H4 (cell line): ENCODE measurements around the gene RBBP5. TPM values are rescaled to one million over a fixed set of nuclear protein-coding genes. Genes with fewer than 3 reads are reported as not detected.

Experiments used
- DNase-seq: peaks from one replicate; pipeline ENCODE4 v3.0.0-alpha.2; 2015; ENCODE audit warnings: low spot score
- total RNA-seq: library from RNA; depleted of rRNA; stranded (reverse); fragments of >200 nt; shearing (Covaris generic); gene quantifications from 2 replicates; pipeline ENCODE4 v1.2.3, GENCODE V29; 2014

RBBP5 gene
- total RNA-seq, 1 experiment from 2014 or later: 18.6 TPM

DNA sequence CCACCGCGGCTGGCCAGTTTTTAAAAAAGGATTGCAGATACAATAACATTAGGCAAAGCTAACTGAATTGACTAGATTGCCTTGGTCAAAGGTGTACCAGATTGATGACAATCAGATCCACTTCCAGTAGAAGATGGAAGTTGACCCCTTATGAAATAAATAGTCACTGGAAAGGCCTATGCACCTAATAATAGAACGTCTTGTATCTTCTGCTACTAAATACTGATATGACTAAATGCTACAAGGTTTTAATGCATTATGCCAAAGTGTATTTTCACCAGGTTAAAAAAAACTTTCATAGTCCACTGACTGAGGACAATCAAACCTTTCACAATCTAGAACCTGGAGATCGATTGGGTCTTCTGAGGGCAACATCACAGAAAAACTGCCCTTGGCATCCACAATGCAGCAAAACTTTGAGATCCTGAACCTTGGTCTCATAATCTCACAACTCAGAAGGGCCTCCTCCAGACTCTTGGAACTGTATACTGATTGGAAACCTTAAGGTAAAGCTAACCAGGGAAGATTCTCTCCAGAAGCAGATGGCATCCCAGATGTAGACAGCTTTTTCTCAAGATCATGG is 7.8 kb upstream of the RBBP5 start:
- no peak for DNase-seq

DNA sequence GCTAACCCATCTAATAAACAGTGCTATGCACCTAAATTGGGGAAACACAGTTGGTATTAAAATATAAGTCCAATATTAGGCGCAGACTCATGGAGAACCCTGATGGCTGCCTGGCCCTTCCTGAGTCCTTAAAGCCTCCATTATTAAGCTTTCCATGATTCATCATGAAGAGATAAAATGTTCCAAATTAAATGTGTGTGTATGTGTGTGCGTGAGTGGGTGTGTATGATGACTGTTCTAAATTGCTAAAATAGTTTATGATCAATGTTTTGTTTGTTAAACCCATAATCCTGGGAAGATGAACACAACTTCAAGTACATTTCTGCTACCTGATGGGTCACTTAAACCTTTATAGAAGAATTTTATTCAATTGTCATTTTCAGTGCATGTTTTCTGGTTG is 6.3 kb upstream of the RBBP5 start:
- DNase-seq: no peak

DNA sequence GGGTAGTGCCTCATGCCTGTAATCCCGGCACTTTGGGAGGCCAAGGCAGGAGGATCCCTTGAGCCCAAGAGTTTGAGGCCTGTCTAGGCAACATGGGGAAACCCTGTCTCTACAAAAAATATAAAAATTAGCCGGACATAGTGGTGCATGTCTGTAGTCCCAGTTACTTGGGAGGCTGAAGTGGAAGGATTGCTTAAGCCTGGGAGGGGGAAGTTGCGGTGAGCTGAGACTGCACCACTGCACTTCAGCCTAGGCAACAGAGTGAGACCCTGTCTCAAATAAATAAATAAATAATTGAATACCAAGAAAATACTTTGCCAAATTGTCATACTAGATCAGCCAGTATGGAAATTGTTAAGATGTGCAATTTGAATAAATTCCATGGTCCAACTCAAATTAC is 5.9 kb upstream of the RBBP5 start:
- no peak for DNase-seq

DNA sequence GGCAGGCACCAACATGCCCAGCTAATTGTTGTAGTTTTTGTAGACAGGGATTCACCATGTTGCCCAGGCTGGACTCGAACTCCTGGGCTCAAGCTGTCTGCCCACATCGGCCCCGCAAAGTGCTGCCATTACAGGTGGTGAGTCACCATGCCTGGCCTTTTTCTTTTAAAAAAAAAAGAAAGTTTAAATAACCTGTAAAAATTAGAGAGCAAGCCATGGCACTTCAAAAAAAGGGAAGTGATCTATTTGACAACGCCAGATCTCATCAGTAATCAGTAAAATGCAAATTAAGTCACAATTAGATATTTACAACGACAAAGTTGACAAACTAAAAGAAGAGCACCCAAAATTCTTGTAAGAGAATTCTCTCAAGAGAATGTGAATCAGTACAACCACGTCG is 2.9 kb upstream of the RBBP5 start:
- no peak for DNase-seq

DNA sequence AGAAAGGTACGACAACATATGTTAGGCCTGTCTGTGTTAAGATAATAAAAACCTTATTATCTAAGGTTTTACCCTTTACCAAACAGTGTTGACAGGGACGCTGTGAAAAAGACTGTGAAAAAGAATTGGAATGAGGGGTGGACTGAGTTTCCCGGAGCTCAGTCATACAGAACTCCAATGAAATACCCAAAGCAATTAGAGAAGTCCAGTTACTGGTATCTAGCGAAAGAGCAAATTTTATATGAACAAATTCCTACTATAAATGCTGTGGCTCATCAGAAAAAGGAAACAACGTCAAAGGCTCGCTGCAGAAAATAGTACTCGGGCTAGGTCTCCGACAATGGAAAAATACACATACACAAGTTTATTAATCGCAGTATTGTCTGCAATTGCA is 708 bp upstream of the RBBP5 start:
- no peak for DNase-seq

DNA sequence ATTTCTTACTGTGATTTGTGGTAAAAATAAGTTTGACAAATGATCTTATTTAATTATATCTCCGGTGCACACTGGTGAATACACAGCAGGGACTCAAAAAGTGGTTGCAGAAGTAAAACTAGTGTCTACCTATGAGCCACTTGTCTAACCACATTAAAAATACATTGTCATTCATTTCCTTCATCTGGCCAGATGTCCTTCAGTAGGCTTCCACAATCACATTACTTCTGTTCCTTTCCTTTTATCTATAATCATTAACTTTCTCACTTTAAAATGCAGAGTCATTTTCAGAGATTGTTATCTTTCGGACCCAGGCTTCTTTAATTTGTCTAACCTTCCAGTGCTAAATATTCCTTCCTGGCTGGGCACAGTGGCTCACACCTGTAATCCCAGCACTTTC is 3.0 kb downstream of the RBBP5 start:
- DNase-seq: no peak

DNA sequence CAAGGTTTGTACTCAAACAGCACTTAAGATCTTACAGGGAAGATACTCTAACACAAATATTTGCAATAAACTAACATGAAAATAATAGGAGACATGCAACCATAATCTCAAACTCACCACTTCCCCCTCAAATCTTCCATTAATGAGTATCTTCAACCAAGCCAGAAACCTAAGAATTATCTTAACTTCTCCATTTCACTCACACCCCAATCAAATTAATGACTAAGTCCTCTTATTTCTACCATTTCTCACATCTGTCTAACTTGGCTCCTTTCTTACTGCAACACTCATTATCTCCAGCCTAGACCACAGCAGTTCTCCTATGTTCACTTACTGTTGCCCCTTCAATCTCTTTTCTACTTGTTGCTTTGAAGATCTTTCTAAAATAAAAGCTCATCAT is 10.4 kb downstream of the RBBP5 start:
- DNase-seq: no peak

DNA sequence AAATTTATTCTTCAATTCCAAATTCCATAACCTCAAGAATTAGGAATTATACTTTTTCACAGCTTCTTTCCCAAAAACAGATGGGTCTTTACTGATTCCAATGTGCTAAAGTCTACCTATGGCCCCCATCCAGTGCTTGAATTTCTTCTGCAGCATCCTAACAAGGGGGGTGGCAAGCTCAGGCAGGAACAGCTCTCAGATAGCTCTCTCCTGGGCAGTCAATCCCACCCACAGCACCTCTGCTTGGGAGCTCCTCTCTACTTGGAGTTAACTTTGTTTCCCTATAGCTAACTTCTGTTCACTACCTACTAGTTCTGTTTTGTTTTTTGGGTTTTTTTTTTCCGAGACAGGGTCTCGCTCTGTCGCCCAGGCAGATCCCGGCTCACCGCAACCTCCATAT is 12.1 kb downstream of the RBBP5 start:
- DNase-seq: no peak

DNA sequence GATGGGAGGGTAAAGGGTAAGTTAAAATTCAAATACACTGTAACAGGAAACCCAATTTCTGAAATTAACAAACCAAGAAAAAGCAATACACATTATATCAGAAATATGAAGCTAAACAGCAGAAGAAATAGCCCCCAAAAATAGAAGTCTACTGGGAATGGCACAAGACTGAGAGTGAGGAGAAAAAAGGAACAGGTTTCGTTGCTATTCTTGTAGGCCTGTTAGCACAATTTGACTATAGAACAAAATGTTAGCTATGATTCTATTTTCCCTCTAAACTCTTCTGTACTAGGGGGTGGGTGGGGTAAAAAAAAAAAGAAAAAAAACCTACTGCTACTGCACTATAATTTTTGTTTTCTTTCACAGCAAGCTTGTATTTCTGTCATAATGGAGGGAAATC is 12.5 kb downstream of the RBBP5 start:
- DNase-seq: no peak

DNA sequence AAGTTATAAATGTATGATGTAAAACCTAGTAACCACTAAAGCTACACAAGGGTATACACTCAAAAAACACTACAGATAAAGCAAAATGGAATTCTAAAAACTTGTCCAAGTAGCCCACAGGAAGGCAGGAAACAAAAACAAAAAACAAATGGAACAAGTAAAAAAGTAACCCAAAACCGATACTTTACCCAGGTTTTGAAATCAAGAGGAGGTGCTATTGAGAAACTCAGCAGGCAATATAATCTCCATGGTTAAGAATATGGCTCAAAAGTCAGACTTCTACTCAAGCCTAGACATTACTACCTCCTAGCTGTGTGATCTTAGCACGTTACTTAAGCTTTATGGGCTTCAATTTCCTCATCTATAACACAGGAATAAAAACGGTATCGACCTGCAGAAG is 13.3 kb downstream of the RBBP5 start:
- no peak for DNase-seq

DNA sequence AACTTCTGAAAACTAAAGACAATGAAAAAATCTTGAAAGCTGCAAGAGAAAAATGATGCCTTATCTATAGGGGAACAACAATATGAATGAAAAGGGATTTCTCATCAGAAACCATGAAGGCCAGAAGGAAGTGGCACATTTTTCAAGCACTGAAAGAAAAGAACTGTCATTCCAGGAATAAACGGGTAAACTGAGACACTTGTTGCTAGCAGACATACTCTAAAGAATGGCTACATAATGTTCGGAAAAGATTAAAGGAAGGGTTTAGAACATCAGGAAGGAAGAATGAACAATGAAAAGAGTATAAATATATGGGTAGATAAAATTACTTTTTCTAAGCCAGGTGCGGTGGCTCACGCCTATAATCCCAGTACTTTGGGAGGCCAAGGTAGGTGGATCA is 14.5 kb downstream of the RBBP5 start:
- no peak for DNase-seq

DNA sequence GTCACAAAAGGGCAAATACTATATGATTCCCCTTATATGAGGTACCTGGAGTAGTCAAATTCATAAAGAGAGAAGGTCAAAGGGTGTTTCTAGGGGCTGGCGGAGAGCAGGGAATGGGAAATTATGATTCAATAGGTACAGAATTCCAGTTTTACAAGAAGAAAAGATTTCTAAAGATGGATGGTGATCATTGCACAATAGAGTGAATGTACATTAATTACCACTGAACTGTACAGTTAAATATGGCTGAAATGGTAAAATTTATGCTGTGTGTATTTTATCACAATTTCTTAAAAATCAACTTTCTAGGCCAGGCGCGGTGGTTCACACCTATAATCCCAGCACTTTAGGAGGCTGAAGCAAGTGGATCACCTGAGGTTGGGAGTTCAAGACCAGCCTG is 19.4 kb downstream of the RBBP5 start:
- DNase-seq: no peak

DNA sequence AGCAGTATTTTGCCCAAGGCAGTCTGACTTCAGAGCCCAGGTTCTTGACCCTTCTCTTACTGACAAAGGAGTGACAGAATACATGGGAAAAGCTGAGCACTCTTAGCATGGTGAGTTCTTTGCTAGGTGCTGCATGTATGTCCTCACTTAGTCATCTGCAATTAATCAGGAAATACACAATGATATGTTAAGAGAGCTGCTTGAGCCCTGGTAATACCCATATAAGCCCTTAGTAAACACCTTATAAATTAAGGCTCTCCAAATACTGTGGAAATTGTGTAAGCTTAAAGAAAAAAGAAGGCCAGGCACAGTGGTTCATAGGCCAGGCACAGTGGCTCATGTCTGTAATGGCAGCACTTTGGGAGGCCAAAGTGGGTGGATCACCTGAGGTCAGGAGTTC is 23.5 kb downstream of the RBBP5 start:
- DNase-seq: no peak

DNA sequence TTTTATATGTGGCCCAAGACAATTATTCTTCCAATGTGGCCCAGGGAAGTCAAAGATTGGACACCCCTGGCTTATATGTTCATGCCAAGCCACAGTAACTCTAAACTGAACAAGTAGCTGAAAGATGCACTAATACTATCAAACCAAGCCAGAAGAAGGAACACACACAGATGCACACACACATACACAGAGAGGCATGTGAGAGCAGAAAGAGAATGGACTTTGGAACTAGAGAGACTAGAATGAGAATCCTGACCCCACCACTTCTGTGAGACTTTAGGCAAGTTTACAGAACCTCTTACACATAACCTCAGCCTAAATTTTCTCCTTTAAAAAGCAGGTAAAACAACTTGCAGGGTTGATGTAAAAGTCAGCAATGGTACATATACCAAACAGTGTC is 26.4 kb downstream of the RBBP5 start:
- no peak for DNase-seq

DNA sequence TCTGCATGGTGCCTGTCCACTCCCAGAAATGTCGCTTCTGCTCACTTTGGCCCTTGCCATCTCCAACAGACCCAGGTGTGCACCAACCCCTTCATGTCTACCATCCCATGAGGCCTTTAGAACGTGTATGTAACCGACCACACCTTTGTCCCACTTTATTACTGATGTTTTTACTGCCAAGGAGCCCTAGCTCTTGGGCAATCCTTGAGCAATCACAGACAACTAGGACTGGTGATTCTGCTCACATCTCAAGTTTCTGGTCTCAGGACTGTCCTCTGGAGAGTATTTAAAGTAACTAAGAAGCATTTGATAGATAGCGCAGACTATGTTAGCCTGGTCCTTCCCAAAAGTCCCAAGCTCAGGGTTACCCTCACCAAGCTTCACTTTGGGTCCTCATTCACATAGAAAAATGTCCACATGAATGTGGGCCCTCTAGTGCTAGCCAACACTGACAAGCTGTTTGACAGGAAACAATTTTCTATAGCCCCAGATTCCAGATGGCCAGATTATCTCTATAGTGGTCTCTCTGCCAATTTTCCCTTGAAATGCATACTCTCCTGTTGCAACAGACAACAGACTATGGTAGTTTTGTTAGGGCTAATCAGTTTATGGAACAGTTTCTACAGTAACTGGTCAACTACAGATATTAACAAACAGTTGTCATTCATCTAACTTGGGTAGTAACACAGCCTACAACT is 30.6 kb downstream of the RBBP5 start:
- no peak for DNase-seq

DNA sequence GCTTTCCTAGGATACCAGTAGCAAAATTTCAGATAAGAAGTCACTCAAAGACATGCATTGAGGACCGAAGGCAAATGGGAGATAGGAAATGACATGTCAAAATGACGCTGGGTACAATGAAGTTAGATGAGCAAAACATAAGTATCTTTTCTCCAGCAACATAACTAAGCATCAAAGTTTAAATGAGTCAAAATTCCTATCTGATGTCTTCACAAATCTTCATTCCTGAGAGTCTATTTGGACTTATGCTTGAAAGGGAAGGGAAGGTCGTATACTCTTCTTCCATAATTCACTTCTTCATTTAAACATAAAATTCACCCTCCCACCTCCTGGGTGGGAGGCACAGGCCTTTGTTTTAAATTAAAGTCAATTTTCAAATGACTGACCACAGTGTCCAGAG is 33.4 kb downstream of the RBBP5 start:
- DNase-seq: no peak

DNA sequence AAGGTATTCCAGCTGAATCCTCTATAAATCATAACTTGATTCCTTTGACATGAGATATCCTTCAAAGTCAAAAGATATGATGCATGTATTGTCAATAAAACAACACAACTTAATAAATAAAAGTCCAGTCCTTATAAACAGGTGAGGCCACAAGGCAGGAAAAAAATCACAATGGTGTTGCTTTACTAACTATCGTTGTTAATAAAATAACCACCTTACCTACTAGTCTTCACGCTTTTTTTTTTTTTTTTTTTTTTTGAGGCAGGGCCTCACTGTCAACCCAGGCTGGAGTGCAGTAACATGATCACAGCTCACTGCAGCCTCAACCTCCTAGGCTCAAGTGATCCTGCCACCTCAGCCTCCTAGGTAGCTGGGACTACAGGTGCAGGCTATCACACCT is 37.4 kb downstream of the RBBP5 start, which contains the start of gene TMEM81:
Gene TMEM81 (minus strand): TSS at position 101 of the 400 bp plus-strand sequence. CDS start 140 bp downstream, outside the sequence.
- DNase-seq: no peak

DNA sequence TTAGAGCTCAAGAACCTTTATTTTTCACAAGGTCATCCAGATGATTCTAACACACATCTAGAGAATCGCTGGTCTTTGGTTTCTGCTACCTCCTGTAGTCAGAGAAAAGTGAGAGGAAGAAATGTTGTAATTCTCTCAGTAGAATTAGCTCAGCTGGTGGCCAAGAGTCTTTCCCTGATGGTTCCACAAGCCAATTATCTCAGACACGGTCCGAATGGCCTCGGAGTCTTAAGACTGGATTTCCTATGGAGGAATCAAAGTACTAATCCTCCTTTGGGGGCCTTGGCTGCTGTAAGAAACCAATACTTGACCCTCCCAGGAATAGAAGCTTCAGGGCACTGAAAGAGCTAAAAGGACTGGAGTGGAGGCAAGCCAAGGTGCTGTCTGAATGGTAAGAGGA is 39.3 kb downstream of the RBBP5 start:
- no peak for DNase-seq

DNA sequence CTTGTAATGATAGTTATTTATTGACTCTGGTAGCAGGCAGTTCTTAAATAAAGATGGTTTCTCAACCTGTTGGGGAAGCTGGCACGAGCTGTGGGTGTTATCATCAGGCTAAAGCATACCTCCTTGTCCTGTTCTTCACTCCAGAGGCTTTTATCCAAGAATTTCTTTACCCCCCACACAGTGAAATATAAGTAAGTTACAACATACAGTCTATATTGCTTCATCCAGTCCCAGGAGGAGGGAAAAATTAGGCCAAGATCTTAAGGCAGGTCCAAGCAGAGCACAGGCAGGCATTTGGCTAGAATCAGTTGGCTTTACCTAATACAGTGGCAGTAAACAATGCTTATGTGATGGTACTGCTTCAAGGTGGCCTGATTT is 43.9 kb downstream of the RBBP5 start:
- no peak for DNase-seq

DNA sequence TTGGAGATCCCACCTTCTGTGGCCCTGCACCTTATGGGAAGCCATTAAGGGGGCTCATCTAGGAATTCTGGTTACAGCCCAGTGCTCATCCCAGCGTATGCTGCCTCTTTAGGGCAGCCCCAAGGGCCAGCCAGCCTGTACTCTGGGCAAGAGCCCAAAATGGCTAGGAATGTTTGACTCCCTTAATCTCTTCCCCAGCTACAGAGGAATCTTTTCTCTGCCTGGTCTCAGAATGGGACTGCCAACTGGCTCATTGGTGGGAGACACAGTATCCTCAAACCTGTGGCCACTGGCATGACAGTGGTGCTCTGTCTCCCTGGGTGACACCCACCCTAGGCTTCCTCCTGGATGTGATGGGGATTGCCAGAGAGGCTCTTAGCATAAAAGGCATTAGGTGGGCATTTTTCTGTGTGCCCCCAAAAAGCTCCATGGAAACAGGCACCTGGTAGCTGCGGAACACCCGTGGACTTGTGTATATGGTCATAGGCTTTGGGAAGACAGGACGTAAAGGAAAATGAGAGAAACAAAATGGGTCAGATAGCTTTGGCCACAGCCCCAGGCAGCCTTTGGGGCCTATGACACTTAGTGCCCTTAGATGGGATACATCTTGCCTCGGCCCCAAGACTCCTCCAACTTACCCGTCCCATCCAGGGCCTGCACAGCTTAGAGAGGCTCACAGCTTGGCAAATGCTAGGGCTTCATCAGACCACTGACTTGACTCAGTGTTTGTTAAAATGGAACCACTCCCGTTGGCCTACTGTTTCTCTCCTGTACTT is 44.4 kb downstream of the RBBP5 start:
- no peak for DNase-seq

DNA sequence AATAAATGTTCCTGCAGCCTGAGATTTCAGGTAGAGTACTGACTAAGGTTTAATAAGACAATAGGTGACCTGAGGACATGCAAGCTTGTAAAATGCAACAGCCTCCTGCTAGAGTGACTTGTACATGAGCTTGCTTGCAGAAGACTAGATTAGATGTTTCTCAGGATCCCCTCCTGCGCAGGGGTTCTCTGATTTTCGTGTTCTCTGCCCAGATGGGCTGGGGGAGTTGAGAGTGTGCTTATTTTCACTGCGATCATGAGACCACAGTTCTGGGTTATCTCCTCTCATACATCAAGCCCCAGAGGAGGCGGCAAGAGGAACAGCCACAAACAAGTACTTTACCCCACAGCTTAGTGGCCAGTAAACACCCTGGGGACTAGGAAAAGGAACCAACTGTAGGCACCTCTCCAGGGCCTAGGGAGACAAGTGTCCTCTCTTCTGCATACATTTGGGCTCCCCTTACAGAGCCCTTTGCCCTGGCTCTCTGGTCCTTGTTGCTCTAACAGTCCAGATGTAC is 45.5 kb downstream of the RBBP5 start:
- DNase-seq: no peak

DNA sequence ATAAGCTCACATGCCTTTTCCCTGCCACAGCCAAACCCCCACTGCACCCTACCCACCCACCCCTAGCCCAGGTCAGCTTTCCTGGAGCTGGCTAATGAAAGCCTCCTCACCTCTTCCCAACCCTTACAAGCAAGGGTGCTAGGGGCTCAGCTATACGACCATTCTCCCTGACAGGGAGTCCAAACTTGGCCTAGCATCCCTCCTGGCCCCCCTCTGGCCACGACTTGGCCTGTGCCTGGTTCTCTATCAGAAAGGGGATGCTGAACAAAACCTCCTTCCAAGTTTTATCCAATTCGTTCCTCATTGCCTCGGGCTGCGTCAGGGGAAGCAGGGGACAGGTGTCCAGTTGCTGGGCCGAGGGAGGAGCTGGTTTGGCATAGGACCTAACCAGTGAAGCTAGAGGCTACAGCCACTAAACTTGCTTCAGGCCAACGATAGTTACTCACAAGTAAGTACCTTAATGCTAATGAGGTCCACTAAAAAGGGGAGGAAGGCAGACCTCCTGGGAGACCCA is 46.1 kb downstream of the RBBP5 start:
- DNase-seq: no peak

DNA sequence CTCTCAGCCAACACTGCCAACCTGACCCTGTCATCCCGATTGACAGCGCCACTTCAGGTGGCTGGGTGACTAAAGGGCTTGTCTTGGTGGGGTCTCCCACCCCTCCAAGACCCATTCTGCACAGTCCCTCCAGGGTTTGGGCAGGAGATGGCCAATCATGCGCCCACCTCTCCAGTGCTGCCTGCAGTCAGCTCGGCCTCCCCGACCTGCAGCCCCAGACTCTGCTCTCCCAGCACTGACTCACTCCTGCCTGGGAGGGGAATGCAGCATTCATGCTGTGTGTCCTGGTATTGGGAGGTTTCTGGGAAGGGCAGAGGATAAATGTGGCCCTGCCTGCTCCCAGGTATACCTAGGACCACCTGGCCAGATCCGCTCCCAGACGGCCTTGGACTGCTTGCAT is 47.3 kb downstream of the RBBP5 start:
- DNase-seq: no peak
